HG02885 (cell line): ENCODE results near the gene ZDHHC14.
"Not testable (repeated sequence)": the region's sequence is repeated elsewhere in the genome, so short reads cannot be mapped to it uniquely, and the experiment has no call there.

ENCODE experiments used
- ATAC-seq: cut with Tn5 transposase; IDR thresholded peaks from one replicate; pipeline ENCODE4 v1.9.1; 2021; ENCODE audit warnings: mild to moderate bottlenecking; ENCODE audit not compliant: unreplicated experiment, poor library complexity

ZDHHC14 gene

GRCh38 chr6:157402996-157403685 lies 22.2 kb downstream of the ZDHHC14 start:
- no peak for ATAC-seq

- ATAC-seq = no peak
Measured at GRCh38 chr6:157403686-157404051, 22.7 kb downstream of the ZDHHC14 start.

- no peak for ATAC-seq
Measured at GRCh38 chr6:157405986-157406385, 25.0 kb downstream of the ZDHHC14 start.

GRCh38 chr6:157406661-157407060 lies 25.7 kb downstream of the ZDHHC14 start:
- ATAC-seq = no peak

DNA sequence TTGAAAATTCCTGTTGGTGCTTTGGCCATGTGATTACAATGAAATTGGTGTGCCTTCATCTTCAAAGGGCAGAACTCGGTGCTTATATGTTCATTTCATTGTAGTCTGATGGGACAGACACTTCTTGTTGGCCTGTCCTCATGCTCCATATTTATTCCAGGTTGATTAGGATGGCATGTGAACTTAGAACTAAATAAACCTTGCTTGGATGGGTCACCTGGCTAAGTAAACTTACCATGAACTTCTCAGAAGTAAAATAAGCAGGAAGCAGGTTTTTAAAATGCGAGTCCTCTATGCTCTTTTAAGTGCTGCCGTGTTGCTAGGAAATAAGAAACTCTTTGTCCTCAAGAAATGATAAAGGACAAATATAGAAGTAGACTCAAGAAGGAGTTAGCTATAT lies 26.7 kb downstream of the ZDHHC14 start:
- ATAC-seq = no peak

- ATAC-seq = not testable (repeated sequence)
Measured at GRCh38 chr6:157408427-157408826, 27.4 kb downstream of the ZDHHC14 start.

DNA sequence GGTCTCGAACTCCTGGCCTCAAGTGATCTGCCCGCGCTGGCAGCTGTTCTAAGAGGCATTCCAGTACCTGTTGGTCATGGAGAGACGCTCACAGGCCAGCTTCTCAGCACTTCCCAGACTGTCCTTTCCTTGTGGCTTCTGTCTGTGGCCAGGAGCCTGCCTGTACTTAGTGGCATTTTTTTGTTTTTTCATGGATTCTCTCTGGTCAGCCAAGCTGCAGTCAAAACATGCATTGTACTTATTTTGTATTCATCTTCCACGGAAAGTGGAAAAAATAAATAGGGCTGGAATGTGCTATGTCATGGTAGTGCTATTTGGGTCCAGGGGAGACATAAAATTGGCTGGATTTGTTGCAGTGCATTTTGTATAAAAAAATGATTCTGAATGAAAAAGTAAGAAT lies 29.1 kb downstream of the ZDHHC14 start:
- no peak for ATAC-seq

GRCh38 chr6:157411368-157411767 lies 30.4 kb downstream of the ZDHHC14 start:
- no peak for ATAC-seq

DNA sequence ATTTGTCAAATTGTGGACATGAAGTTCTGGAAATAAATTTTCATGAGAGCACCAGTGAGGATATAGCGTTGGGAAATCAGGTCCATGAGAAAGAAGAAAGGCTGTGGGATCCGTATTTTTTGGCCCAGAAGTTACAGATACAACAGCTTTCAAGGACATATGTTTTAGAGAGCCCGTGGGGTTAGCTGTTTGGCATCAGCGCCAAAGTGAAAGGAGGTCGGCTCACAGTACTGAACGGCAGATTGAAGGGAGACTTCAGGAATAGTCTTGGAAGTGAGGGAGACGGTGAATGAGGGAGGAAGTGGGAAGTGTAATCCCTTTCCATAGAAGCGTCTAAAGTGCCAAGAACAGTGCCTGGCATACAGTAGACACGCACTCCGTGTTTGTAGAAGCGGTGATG lies 31.8 kb downstream of the ZDHHC14 start:
- ATAC-seq = no peak

- no peak for ATAC-seq
Measured at GRCh38 chr6:157420497-157420896, 39.5 kb downstream of the ZDHHC14 start.

- no peak for ATAC-seq
Measured at GRCh38 chr6:157424491-157425020, 43.6 kb downstream of the ZDHHC14 start.

DNA sequence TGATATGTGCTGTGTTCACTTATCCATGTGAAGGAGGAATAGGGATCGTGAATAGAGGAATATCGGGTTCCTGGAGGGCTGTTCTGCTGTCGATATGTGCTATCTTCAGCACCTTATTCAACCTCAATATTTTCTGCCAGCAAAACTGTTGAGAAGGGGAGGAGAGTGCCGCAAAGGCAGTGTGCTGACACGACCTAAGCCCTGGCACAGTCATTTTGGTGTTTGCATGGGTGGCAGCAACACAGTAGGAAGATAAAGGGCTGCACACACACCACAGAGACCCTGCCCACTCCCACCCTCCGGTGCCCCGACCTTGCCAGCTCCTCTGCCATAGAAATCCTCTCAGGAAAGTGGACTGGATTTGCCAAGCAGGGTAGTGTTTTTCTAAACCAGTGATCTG lies 47.0 kb downstream of the ZDHHC14 start:
- no peak for ATAC-seq

- ATAC-seq = no peak
Measured at GRCh38 chr6:157428427-157429202, 47.6 kb downstream of the ZDHHC14 start.

DNA sequence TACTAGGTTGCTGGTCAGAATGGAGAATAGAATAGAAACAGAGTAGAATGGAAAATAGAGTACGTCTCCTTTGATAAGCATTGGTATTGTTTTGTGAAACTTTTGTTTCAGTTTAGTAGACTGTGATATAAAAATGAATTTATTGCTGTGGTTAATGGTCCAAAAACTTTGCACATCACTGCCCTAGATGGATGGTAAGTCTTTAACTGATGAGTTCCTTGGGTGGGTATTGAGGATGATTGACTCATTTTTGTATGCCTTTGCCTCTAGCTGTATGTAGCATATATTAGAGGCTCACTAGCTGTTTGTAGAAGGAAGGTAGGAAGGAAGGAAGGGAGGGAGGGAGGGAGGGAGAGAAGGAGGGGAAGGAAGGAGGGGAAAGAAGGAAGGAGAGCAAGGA lies 48.3 kb downstream of the ZDHHC14 start:
- no peak for ATAC-seq

DNA sequence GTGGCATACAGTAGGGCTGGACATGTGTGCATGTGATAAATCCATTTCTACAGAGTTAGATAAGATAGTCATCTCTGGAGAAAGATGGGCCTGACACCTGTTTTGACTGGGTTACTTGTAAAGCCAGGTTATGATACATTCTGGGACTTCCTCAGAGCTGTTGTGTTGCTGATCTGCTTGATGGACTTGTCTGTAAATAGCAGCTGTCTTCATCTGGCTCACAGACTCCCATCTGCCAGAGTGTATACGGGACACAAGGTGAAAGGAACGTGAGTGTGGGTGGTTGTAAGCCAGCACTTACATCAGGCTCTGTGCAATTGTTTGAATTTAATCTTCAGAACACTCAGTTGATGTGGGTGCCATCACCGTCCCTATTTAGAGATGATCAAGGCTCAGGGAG lies 49.8 kb downstream of the ZDHHC14 start:
- no peak for ATAC-seq

DNA sequence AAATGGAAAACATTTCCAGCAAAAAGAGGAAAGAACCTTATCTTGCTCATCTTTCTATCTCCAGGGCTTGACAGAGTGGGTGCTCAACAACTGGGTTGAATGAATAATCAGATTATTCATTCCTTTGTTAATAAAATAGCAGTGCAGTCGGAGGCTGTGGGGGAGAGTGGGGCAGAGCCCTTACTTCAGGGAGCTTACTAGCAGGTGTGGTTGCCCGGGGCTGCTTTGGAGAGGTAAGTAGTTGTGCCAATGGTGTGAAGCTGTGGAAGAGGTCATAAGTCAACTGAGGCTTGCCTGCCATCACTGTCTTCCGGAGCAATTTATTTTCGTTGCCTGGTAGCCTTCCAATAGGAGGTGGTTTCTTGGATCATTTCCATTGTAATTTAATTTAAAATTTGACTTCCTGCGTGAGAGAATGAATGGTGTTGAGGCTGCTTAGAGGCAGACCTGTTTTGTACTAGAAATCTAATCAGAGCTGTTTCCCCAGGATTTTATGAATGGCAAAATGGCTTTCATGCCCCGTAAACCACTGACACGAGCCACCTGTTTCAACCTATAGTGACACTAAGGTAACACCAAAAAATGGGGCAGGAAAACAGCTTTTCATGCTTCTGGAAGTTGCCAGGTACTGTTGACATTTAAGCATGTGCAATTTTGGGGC lies 51.4 kb downstream of the ZDHHC14 start:
- no peak for ATAC-seq

- no peak for ATAC-seq
Measured at GRCh38 chr6:157432892-157433265, 51.9 kb downstream of the ZDHHC14 start.

DNA sequence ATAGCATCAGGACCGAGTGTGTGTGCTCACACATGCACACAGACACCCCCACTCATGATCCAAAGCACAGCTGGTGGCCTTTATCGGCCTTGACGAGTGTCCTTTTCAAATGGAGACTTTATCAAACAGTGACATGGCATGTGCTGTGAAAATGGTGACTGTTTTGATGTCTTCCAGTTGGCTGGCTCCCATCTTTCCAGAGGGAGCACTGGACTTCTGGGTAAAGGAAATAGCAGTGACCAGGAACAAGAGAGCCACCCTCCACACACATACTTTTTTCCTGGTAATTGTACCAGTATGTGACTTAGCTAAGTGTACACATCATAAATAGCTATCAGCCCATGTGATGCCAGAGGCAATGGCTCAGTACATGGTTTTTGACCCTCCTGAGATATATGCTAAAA lies 52.7 kb downstream of the ZDHHC14 start:
- no peak for ATAC-seq

- no peak for ATAC-seq
Measured at GRCh38 chr6:157434349-157435033, 53.5 kb downstream of the ZDHHC14 start.

DNA sequence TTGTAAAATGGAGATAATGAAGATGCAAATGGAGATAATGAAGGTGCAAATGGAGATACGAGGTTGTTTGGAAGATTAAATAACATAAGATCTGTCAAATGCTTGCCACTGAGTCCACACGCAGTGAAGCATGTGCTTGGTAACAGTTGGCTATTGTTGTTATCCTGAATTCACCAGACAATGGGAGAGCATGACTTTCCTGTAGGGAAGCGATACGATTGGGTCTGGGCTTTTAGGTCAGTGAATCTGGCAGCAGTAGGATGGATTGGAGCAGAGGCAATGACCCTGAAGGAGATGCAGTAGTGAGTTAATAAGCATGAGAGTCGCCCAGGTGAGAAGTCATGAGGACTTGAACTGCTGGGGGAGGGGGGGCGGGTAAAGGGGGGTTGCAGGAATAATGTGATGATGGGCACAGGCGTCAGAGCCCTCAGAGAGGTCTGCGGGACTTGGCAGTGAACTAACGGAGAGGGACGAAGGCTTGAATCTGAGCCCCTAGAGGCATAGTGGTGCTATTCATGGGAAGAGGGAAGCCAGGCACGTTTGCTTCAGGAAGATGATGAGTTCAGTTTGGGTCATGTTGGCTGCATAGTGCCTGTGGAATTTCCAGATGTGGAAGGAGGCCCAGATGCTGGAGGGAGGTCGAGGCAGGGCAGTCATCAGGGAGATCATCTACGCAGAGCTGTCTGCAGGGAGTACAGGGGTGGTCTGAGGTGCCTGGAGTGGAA lies 55.4 kb downstream of the ZDHHC14 start:
- no peak for ATAC-seq
